Measurements from ENCODE around the gene PARD3B.

- TF ChIP-seq CTCF (IDR thresholded peaks at IDR 0.05) (no peak), POLR2A (IDR thresholded peaks at IDR 0.05) (no peak)
Measured at GRCh38 chr2:204686406-204686805, 141.1 kb downstream of the PARD3B start.
